SH-SY5Y (cell line): ENCODE results near the gene ALMS1.

Experiments
- GATA2 ChIP-seq: IDR thresholded peaks from 2 replicates; pipeline ENCODE4 v1.6.1; 2011; ENCODE audit warnings: mild to moderate bottlenecking, low read depth, low read length
- GATA3 ChIP-seq: IDR thresholded peaks from 2 replicates; pipeline ENCODE4 v1.6.1; 2011; ENCODE audit warnings: low read depth, mild to moderate bottlenecking, low read length, moderate library complexity

- TF ChIP-seq GATA2, result no peak
- TF ChIP-seq GATA3, result no peak
Observed at GRCh38 chr2:73651591-73652230, 266.1 kb downstream of the ALMS1 start.
